Neural progenitor cell (in vitro differentiated cells): ENCODE measurements around the gene KXD1. TPM values are rescaled to one million over a fixed set of nuclear protein-coding genes. Genes with fewer than 3 reads are reported as not detected.

ENCODE experiments used
- DNase-seq: peaks from one replicate; pipeline ENCODE4 v3.0.0-alpha.2; 2016; ENCODE audit warnings: low spot score
- H2AFZ ChIP-seq: fragments of 200-600 bp; sonication (generic); replicated peaks from 2 replicates; pipeline ENCODE4 v1.6.1; 2016; ENCODE audit warnings: antibody characterized with exemption
- H3F3A ChIP-seq: fragments of 200-600 bp; sonication (generic); 2 replicates; pipeline ENCODE4 v1.6.1; 2016; ENCODE audit warnings: antibody characterized with exemption, low read depth
- H3K27ac ChIP-seq: fragments of 200-600 bp; sonication (generic); 2 replicates; pipeline ENCODE4 v1.5.1; 2016; ENCODE audit warnings: mild to moderate bottlenecking
- H3K27me3 ChIP-seq: fragments of 200-600 bp; sonication (generic); 2 replicates; pipeline ENCODE4 v1.6.1; 2016; ENCODE audit warnings: mild to moderate bottlenecking, moderate library complexity
- H3K36me3 ChIP-seq: fragments of 200-600 bp; sonication (generic); 2 replicates; pipeline ENCODE4 v1.5.1; 2016
- H3K4me1 ChIP-seq: fragments of 200-600 bp; sonication (generic); 2 replicates; pipeline ENCODE4 v1.6.1; 2016; ENCODE audit warnings: mixed run types
- H3K4me2 ChIP-seq: fragments of 200-600 bp; sonication (generic); 2 replicates; pipeline ENCODE4 v1.6.1; 2016
- H3K4me3 ChIP-seq: fragments of 200-600 bp; sonication (generic); 2 replicates; pipeline ENCODE4 v1.5.1; 2016
- H3K79me2 ChIP-seq: fragments of 200-600 bp; sonication (generic); 2 replicates; pipeline ENCODE4 v1.6.1; 2016; ENCODE audit warnings: low read depth
- H3K9ac ChIP-seq: fragments of 200-600 bp; sonication (generic); 2 replicates; pipeline ENCODE4 v1.6.1; 2016
- H3K9me3 ChIP-seq: fragments of 200-600 bp; sonication (generic); 2 replicates; pipeline ENCODE4 v1.5.1; 2016; ENCODE audit warnings: low read depth
- H4K20me1 ChIP-seq: fragments of 200-600 bp; sonication (generic); 2 replicates; pipeline ENCODE4 v1.6.1; 2016; ENCODE audit warnings: low read depth
- H3K27ac Mint-ChIP-seq: 3 replicates; pipeline ENCODE4 v1.8.0; 2021; ENCODE audit warnings: mixed read lengths
- H3K27me3 Mint-ChIP-seq: 2 replicates; pipeline ENCODE4 v1.8.0; 2022; ENCODE audit warnings: low read depth, mild to moderate bottlenecking, inconsistent platforms, moderate library complexity, mixed read lengths; ENCODE audit not compliant: insufficient read depth
- H3K36me3 Mint-ChIP-seq: 3 replicates; pipeline ENCODE4 v1.8.0; 2021; ENCODE audit warnings: mixed read lengths
- H3K4me1 Mint-ChIP-seq: 3 replicates; pipeline ENCODE4 v1.8.0; 2021; ENCODE audit warnings: mixed read lengths
- H3K4me3 Mint-ChIP-seq: 3 replicates; pipeline ENCODE4 v1.8.0; 2021; ENCODE audit warnings: mild to moderate bottlenecking, moderate library complexity, mixed read lengths
- H3K9me3 Mint-ChIP-seq: 3 replicates; pipeline ENCODE4 v1.8.0; 2020; ENCODE audit warnings: mixed read lengths
- EZH2 ChIP-seq: fragments of 200-600 bp; sonication (generic); IDR thresholded peaks from 2 replicates; pipeline ENCODE4 v1.6.1; 2017; ENCODE audit warnings: antibody characterized with exemption, mild to moderate bottlenecking, moderate library complexity
- EZH2phosphoT487 ChIP-seq: fragments of 200-600 bp; sonication (generic); IDR thresholded peaks from 2 replicates; pipeline ENCODE4 v1.6.1; 2017; ENCODE audit warnings: antibody characterized with exemption
- total RNA-seq: library from RNA; depleted of rRNA; stranded (reverse); fragments of >200 nt; gene quantifications from 2 replicates; pipeline ENCODE4 v1.2.3, GENCODE V29; 2015; ENCODE audit warnings: low replicate concordance
- TF ChIP-seq, protein P1 (sequence below): fragments of 200-600 bp; sonication (generic); IDR thresholded peaks from 2 replicates; pipeline ENCODE4 v1.5.1; 2017; ENCODE audit warnings: antibody characterized with exemption, mild to moderate bottlenecking

The KXD1 gene
- total RNA-seq, 1 donor from 2014 or later, result 82.7 TPM

DNA sequence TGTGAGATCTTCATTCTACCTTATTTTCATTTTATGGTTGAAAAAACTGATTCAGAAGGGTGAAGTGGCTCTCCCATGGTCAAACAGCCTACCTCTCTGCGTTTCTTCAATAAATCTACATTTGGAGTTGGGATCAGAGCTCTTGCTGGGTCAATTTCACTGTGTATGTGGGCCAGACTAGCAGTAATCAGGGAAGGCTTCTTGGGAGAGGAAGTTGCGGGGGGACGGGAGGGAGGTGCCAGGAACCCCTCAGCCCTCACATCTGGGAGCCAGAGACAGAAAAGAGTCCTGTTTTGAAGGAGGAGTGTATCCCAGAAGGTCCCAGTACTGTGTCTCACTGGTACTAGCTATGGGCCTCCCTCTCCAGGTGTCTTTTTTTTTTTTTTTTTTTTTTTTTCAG is 934 bp downstream of the KXD1 start:
- peaks cover 20% of the 10 kb centered on the region for H3F3A ChIP-seq
- H3K9me3 Mint-ChIP-seq, result no peaks in the 10 kb centered on the region
- H3K27me3 Mint-ChIP-seq, result no peaks in the 10 kb centered on the region

DNA sequence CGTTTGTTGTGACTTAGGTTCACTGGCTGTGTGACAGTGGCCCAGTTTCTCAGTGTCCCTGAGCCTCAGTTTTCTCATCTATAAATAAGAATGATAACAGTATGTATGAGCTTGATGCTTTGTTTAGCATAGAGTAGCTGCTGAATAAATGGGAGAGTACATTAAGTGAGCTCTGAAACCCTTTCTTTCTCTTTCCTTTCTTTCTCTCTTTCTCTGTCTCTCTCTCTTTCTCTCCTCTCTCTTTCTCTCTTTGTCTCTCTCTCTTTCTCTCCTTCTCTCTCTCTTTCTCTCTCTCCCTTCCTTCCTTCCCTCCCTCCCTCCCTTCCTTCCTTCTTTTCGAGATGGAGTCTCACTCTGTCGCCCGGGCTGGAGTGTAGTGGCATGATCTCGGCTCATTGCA is 2.0 kb downstream of the KXD1 start:
- TF ChIP-seq EZH2, result no peak
- no peak for TF ChIP-seq EZH2phosphoT487
- TF ChIP-seq, protein P1, sequence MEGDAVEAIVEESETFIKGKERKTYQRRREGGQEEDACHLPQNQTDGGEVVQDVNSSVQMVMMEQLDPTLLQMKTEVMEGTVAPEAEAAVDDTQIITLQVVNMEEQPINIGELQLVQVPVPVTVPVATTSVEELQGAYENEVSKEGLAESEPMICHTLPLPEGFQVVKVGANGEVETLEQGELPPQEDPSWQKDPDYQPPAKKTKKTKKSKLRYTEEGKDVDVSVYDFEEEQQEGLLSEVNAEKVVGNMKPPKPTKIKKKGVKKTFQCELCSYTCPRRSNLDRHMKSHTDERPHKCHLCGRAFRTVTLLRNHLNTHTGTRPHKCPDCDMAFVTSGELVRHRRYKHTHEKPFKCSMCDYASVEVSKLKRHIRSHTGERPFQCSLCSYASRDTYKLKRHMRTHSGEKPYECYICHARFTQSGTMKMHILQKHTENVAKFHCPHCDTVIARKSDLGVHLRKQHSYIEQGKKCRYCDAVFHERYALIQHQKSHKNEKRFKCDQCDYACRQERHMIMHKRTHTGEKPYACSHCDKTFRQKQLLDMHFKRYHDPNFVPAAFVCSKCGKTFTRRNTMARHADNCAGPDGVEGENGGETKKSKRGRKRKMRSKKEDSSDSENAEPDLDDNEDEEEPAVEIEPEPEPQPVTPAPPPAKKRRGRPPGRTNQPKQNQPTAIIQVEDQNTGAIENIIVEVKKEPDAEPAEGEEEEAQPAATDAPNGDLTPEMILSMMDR, result no peak
- no peaks in the 10 kb centered on the region for H3K9me3 ChIP-seq
- H3F3A ChIP-seq, result peaks cover 20% of the 10 kb centered on the region
- H3K27ac ChIP-seq, result no peak overlapping the region
- H3K4me3 ChIP-seq, result no peak overlapping the region
- H3K4me2 ChIP-seq, result no peak overlapping the region
- H3K4me1 ChIP-seq, result no peaks in the 10 kb centered on the region
- H3K79me2 ChIP-seq, result peaks cover 29% of the 10 kb centered on the region
- no peak overlapping the region for H3K27ac Mint-ChIP-seq
- H4K20me1 ChIP-seq, result peaks cover 9% of the 10 kb centered on the region
- no peaks in the 10 kb centered on the region for H3K9me3 Mint-ChIP-seq
- no peak overlapping the region for H3K9ac ChIP-seq
- H3K4me1 Mint-ChIP-seq, result peaks cover 8% of the 10 kb centered on the region
- no peaks in the 10 kb centered on the region for H3K27me3 ChIP-seq
- no peak for DNase-seq
- peak overlapping the region; percentile 94 for H3K4me3 Mint-ChIP-seq
- no peaks in the 10 kb centered on the region for H3K27me3 Mint-ChIP-seq
- H2AFZ ChIP-seq, result no peak overlapping the region
- H3K36me3 ChIP-seq, result no peaks in the 10 kb centered on the region
- H3K36me3 Mint-ChIP-seq, result peaks cover 6% of the 10 kb centered on the region

More for the DNA sequence above, 934 bp downstream of the KXD1 start:
- peak overlapping the region; percentile 67 for H3K4me3 ChIP-seq
- peaks cover 8% of the 10 kb centered on the region for H3K4me1 Mint-ChIP-seq
- peaks cover 29% of the 10 kb centered on the region for H3K79me2 ChIP-seq
- TF ChIP-seq EZH2, result no peak
- TF ChIP-seq EZH2phosphoT487, result no peak
- TF ChIP-seq, protein P1, result no peak
- peaks cover 9% of the 10 kb centered on the region for H4K20me1 ChIP-seq
- no peaks in the 10 kb centered on the region for H3K36me3 ChIP-seq
- H3K9me3 ChIP-seq, result no peaks in the 10 kb centered on the region
- peak overlapping the region; percentile 86 for H3K4me2 ChIP-seq
- no peaks in the 10 kb centered on the region for H3K27me3 ChIP-seq
- H2AFZ ChIP-seq, result no peak overlapping the region
- peaks cover 3% of the 10 kb centered on the region for H3K36me3 Mint-ChIP-seq
- no peak overlapping the region for H3K27ac ChIP-seq
- H3K4me3 Mint-ChIP-seq, result peak overlapping the region; percentile 94
- H3K9ac ChIP-seq, result peak overlapping the region; percentile 47
- DNase-seq, result no peak
- H3K27ac Mint-ChIP-seq, result peak overlapping the region; percentile 78
- no peaks in the 10 kb centered on the region for H3K4me1 ChIP-seq

DNA sequence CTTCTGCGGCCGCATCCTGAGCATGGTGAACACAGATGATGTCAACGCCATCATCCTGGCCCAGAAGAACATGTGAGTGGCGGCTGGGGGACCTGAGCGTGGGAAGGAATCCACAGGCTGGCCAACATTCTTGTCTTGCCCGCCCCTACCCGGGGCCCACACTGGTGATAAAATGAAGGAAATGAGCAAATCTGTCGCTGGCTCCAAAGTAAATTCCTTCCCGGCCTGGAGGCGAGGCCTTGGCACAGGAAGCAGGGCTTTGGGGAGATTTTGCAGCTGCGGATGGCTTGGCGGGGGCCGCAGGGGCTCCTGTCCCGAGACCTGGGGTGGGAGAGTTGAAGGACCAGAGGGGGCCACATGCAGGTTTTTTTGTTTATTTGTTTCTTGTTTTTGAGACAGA is 4.4 kb downstream of the KXD1 start:
- H3K36me3 ChIP-seq, result no peaks in the 10 kb centered on the region
- peaks cover 9% of the 10 kb centered on the region for H3K36me3 Mint-ChIP-seq
- H3K27me3 ChIP-seq, result no peaks in the 10 kb centered on the region
- no peak overlapping the region for H3K4me3 ChIP-seq
- DNase-seq, result no peak
- peaks cover 29% of the 10 kb centered on the region for H3K79me2 ChIP-seq
- H3K9me3 ChIP-seq, result no peaks in the 10 kb centered on the region
- H3K27ac Mint-ChIP-seq, result no peak overlapping the region
- TF ChIP-seq EZH2phosphoT487, result no peak
- TF ChIP-seq, protein P1, result no peak
- no peak for TF ChIP-seq EZH2
- H3K4me1 ChIP-seq, result no peaks in the 10 kb centered on the region
- H3K27ac ChIP-seq, result no peak overlapping the region
- H3K4me1 Mint-ChIP-seq, result peaks cover 8% of the 10 kb centered on the region
- H3K9ac ChIP-seq, result no peak overlapping the region
- H4K20me1 ChIP-seq, result peaks cover 9% of the 10 kb centered on the region
- H3K4me3 Mint-ChIP-seq, result no peak overlapping the region
- H3K27me3 Mint-ChIP-seq, result no peaks in the 10 kb centered on the region
- H3K9me3 Mint-ChIP-seq, result no peaks in the 10 kb centered on the region
- H2AFZ ChIP-seq, result no peak overlapping the region
- no peak overlapping the region for H3K4me2 ChIP-seq
- H3F3A ChIP-seq, result peaks cover 12% of the 10 kb centered on the region
